Osteocyte (in vitro differentiated cells): ENCODE data around the gene CTSG. TPM values are rescaled to one million over a fixed set of nuclear protein-coding genes. Genes with fewer than 3 reads are reported as not detected.

Experiments
- DNase-seq: peaks from one replicate; pipeline ENCODE4 v3.0.0; 2021; ENCODE audit warnings: mixed read lengths; ENCODE audit not compliant: unreplicated experiment; ENCODE audit errors: extremely low spot score
- H3K27ac Mint-ChIP-seq: one replicate; pipeline ENCODE4 v1.8.0; 2021; ENCODE audit warnings: mild to moderate bottlenecking, mixed read lengths; ENCODE audit not compliant: unreplicated experiment
- H3K27me3 Mint-ChIP-seq: one replicate; pipeline ENCODE4 v1.8.0; 2021; ENCODE audit warnings: mixed read lengths; ENCODE audit not compliant: unreplicated experiment
- H3K36me3 Mint-ChIP-seq: one replicate; pipeline ENCODE4 v1.8.0; 2021; ENCODE audit warnings: mixed read lengths; ENCODE audit not compliant: unreplicated experiment
- H3K4me1 Mint-ChIP-seq: one replicate; pipeline ENCODE4 v1.8.0; 2021; ENCODE audit warnings: mixed read lengths; ENCODE audit not compliant: unreplicated experiment
- H3K4me3 Mint-ChIP-seq: one replicate; pipeline ENCODE4 v1.8.0; 2021; ENCODE audit warnings: mild to moderate bottlenecking, moderate library complexity, mixed read lengths; ENCODE audit not compliant: unreplicated experiment
- H3K9me3 Mint-ChIP-seq: one replicate; pipeline ENCODE4 v1.8.0; 2021; ENCODE audit warnings: mixed read lengths; ENCODE audit not compliant: unreplicated experiment
- CTCF ChIP-seq: fragments of 200-600 bp; sonication (generic); IDR thresholded peaks from 2 replicates; pipeline ENCODE4 v1.5.0; 2021; ENCODE audit warnings: antibody characterized with exemption, mild to moderate bottlenecking, moderate library complexity
- long read RNA-seq: library from polyadenylated mRNA; unstranded; transcript quantifications from one replicate; pipeline ENCODE4 v2.0.0, GENCODE V29; 2021
- total RNA-seq: library from RNA; stranded (reverse); gene quantifications from 2 replicates; pipeline ENCODE4 v1.2.1, GENCODE V29; 2021

The CTSG gene
- total RNA-seq: not detected in 2 replicates
- long read RNA-seq: 0 reads

DNA sequence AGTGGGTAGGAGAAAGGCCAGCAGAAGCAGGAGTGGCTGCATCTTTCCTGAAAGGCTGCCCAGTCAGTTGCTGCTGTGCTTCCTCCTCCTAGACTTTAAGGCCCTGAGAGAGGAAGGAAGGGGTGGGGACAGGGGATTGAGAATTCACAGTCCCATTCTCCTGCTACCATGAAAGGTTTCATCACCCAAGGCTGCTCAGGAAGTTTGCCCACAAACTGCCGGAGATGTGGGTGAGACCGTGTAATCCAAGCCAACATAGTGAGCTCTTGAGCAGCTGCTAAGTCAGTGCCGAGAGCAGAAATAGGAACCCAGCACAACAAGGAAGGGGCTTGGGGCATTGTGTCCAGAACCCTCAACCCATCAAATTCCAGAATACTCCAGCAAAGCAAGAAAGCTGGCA lies at the start of gene CTSG:
Gene CTSG, minus strand, starts transcription at position 69 of the 400 bp plus-strand sequence. Its CDS starts 27 bp downstream, at position 42.
- Mint-ChIP-seq H3K36me3 (no peaks in the 10 kb centered on the region), H3K4me3 (no peak within 1 kb of the TSS), H3K27ac (no peak within 1 kb of the TSS)

GRCh38 chr14:24613747-24614146 lies 37.7 kb upstream of the CTSG start:
- H3K9me3 Mint-ChIP-seq: no peaks in the 10 kb centered on the region
- no peak overlapping the region for H3K27ac Mint-ChIP-seq
- H3K4me3 Mint-ChIP-seq: no peak overlapping the region

More for the DNA sequence above, at the start of gene CTSG:
- no peaks in the 10 kb centered on the region for H3K9me3 Mint-ChIP-seq
- no peaks in the 10 kb centered on the region for H3K27me3 Mint-ChIP-seq
- no peak for TF ChIP-seq CTCF
- DNase-seq: no peak
- no peaks in the 10 kb centered on the region for H3K4me1 Mint-ChIP-seq

DNA sequence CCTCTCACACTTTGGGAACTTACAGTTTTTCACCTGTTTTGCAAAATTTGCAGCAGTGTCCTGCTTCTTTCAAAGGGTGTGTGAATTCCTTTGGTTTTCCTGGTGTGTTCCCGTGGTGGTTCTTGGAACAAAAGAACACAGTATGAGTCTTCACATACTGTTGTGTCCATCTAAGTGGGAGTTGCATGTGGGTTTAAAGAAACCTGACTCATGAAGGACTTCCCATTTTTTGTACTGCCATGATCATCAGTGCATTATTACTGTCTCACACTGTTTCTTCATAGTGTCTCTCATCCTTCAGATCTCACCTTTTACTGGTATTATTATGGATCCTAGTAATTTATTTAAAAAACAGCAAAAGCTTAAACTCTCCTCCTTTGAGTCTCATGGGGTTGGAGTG lies 37.2 kb upstream of the CTSG start:
- Mint-ChIP-seq H3K4me3 (no peak overlapping the region), H3K27ac (no peak overlapping the region), H3K27me3 (no peaks in the 10 kb centered on the region), H3K9me3 (no peaks in the 10 kb centered on the region), H3K36me3 (no peaks in the 10 kb centered on the region), H3K4me1 (no peaks in the 10 kb centered on the region)
- TF ChIP-seq CTCF: no peak
- no peak for DNase-seq

More at GRCh38 chr14:24613747-24614146, 37.7 kb upstream of the CTSG start:
- no peak for DNase-seq
- no peaks in the 10 kb centered on the region for H3K36me3 Mint-ChIP-seq
- no peaks in the 10 kb centered on the region for H3K27me3 Mint-ChIP-seq
- no peak for TF ChIP-seq CTCF
- H3K4me1 Mint-ChIP-seq: no peaks in the 10 kb centered on the region

GRCh38 chr14:24612196-24612595 lies 36.1 kb upstream of the CTSG start:
- no peak overlapping the region for H3K27ac Mint-ChIP-seq
- H3K27me3 Mint-ChIP-seq: no peaks in the 10 kb centered on the region

More at GRCh38 chr14:24612196-24612595, 36.1 kb upstream of the CTSG start:
- Mint-ChIP-seq H3K36me3 (no peaks in the 10 kb centered on the region), H3K9me3 (no peaks in the 10 kb centered on the region), H3K4me1 (no peaks in the 10 kb centered on the region), H3K4me3 (no peak overlapping the region)
- no peak for DNase-seq
- TF ChIP-seq CTCF: no peak
